ENCODE data around the gene DSCAM. TPM values are rescaled to one million over a fixed set of nuclear protein-coding genes. Genes with fewer than 3 reads are reported as not detected.

DSCAM gene
- total and polyA plus RNA-seq, 2 donors (not counting 1 experiment from before 2014, with no cell fraction given) = not detected

DNA sequence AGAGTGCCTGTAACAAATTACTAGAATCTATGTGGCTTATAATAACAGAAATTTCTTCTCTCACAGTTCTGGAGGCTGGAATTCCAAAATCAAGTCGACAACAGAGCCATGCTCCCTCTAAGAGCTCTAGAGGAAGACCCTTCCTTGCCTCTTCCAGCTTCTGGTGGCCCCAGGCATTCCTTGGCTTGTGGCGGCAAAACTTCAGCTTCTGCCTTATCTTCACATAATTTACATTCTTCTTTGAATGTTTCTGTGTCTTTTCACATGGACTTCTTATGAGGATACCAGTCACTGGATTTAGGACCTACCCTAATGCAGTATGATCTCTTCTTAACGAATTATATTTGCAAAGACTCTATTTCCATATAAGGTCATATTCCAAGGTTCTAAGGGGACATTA, 655.3 kb downstream of the DSCAM start:
- Histone ChIP-seq H3K27me3 (replicated peaks in 1 of 4; ENCODE audit: control extremely low read depth in 1 of 4, control insufficient read depth in 3 of 4, insufficient read depth in 4 of 4, low read length in 3 of 4) (no peaks in the 10 kb centered on the region), H3K4me3 (ENCODE audit: control extremely low read depth in 1 of 5, extremely low read depth in 1 of 5, insufficient read depth in 1 of 5, low read depth in 2 of 5, low read length in 4 of 5) (no peak overlapping the region), H3K4me1 (ENCODE audit: control insufficient read depth in 2 of 2, insufficient read depth in 2 of 2, low read length in 2 of 2) (no peaks in the 10 kb centered on the region), H3K27ac (ENCODE audit: low read length in 2 of 2) (no peak overlapping the region), H3K9ac (ENCODE audit: low read length) (no peak overlapping the region), H3K4me2 (replicated peaks; ENCODE audit: low read depth, low read length, poor library complexity, severe bottlenecking) (no peak overlapping the region), H2AFZ (ENCODE audit: insufficient read depth, low read depth, low read length, poor library complexity, severe bottlenecking) (no peak overlapping the region), H3K79me2 (ENCODE audit: control insufficient read depth, insufficient read depth, low read length) (no peaks in the 10 kb centered on the region), H3K9me3 (ENCODE audit: control extremely low read depth in 1 of 3, control insufficient read depth in 2 of 3, insufficient read depth in 1 of 3, low read length in 2 of 3) (peaks cover 0 to 8% (median 0%) of the 10 kb centered on the region in 3 donors), H4K20me1 (ENCODE audit: control insufficient read depth, insufficient read depth, low read length, poor library complexity, severe bottlenecking) (no peaks in the 10 kb centered on the region), H3K36me3 (replicated peaks in 1 of 2; ENCODE audit: control extremely low read depth in 1 of 2, control insufficient read depth in 1 of 2, extremely low read depth in 1 of 2, insufficient read depth in 2 of 2, low read length in 1 of 2) (no peaks in the 10 kb centered on the region)
- ChIA-PET CTCF (no interaction called here), POLR2A (no interaction called here)
- no peak for TF ChIP-seq EZH2 (IDR thresholded peaks at IDR 0.05; ENCODE audit: borderline replicate concordance, insufficient read depth, low read depth, low read length, poor library complexity, severe bottlenecking)
- TF ChIP-seq, protein P1, sequence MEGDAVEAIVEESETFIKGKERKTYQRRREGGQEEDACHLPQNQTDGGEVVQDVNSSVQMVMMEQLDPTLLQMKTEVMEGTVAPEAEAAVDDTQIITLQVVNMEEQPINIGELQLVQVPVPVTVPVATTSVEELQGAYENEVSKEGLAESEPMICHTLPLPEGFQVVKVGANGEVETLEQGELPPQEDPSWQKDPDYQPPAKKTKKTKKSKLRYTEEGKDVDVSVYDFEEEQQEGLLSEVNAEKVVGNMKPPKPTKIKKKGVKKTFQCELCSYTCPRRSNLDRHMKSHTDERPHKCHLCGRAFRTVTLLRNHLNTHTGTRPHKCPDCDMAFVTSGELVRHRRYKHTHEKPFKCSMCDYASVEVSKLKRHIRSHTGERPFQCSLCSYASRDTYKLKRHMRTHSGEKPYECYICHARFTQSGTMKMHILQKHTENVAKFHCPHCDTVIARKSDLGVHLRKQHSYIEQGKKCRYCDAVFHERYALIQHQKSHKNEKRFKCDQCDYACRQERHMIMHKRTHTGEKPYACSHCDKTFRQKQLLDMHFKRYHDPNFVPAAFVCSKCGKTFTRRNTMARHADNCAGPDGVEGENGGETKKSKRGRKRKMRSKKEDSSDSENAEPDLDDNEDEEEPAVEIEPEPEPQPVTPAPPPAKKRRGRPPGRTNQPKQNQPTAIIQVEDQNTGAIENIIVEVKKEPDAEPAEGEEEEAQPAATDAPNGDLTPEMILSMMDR (IDR thresholded peaks at IDR 0.05) = no peak
- 94% methylated on average over 2 of the region's 3 CpGs for WGBS (ENCODE audit: insufficient coverage)
- H3K27me3 Mint-ChIP-seq = no peaks in the 10 kb centered on the region
- no peaks in the 10 kb centered on the region for H3K9me3 Mint-ChIP-seq (ENCODE audit: insufficient read depth)
- DNase-seq (no peak), ATAC-seq (ENCODE audit: low read depth) (no peak)
- no peak overlapping the region for H3K27ac Mint-ChIP-seq
- intact Hi-C loops (cut with micrococcal nuclease) = no loop called here
- H3K4me3 Mint-ChIP-seq = no peak overlapping the region
- H3K4me1 Mint-ChIP-seq = no peaks in the 10 kb centered on the region

DNA sequence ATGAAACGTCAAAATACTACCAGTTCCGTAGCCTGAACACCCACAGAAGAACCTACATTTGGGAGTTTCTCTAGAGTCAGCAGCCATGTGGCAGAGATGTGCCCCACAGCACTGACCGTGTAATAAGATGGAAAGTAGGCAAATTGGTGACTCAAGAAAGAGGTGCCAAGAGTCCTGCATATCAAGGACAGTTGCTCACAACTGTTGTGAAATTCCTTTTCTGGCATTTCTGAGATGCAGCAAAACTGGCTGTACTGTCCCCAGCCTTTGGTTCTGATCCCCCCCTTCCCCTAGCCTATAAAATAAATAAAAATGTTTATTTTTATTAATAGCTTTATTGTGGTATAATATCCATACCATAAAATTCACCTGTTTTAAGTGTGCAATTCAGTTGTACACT, 655.8 kb downstream of the DSCAM start:
- CTCF ChIA-PET = no interaction called here
- no peak overlapping the region for H3K4me3 ChIP-seq (ENCODE audit: control extremely low read depth in 1 of 5, extremely low read depth in 1 of 5, insufficient read depth in 1 of 5, low read depth in 2 of 5, low read length in 4 of 5)
- Mint-ChIP-seq H3K9me3 (ENCODE audit: insufficient read depth) (no peaks in the 10 kb centered on the region), H3K4me3 (no peak overlapping the region), H3K27ac (no peak overlapping the region), H3K27me3 (no peaks in the 10 kb centered on the region), H3K4me1 (no peaks in the 10 kb centered on the region)
- ATAC-seq (ENCODE audit: low read depth) = no peak
- DNase-seq = no peak
- H3K4me2 ChIP-seq (replicated peaks; ENCODE audit: low read depth, low read length, poor library complexity, severe bottlenecking) = no peak overlapping the region
- H3K9ac ChIP-seq (ENCODE audit: low read length) = no peak overlapping the region
- TF ChIP-seq, protein P1 (IDR thresholded peaks at IDR 0.05) = no peak
- no peak for TF ChIP-seq EZH2 (IDR thresholded peaks at IDR 0.05; ENCODE audit: borderline replicate concordance, insufficient read depth, low read depth, low read length, poor library complexity, severe bottlenecking)
- no peaks in the 10 kb centered on the region for H4K20me1 ChIP-seq (ENCODE audit: control insufficient read depth, insufficient read depth, low read length, poor library complexity, severe bottlenecking)
- 75% methylated on average over 2 of the region's 3 CpGs for WGBS (ENCODE audit: insufficient coverage)
- no peaks in the 10 kb centered on the region for H3K4me1 ChIP-seq (ENCODE audit: control insufficient read depth in 2 of 2, insufficient read depth in 2 of 2, low read length in 2 of 2)
- intact Hi-C loops (cut with micrococcal nuclease) = no loop called here
- H3K79me2 ChIP-seq (ENCODE audit: control insufficient read depth, insufficient read depth, low read length) = no peaks in the 10 kb centered on the region
- POLR2A ChIA-PET = no interaction called here
- H2AFZ ChIP-seq (ENCODE audit: insufficient read depth, low read depth, low read length, poor library complexity, severe bottlenecking) = no peak overlapping the region
- H3K9me3 ChIP-seq (ENCODE audit: control extremely low read depth in 1 of 3, control insufficient read depth in 2 of 3, insufficient read depth in 1 of 3, low read length in 2 of 3) = peaks cover 0 to 10% (median 0%) of the 10 kb centered on the region in 3 donors
- H3K27ac ChIP-seq (ENCODE audit: low read length in 2 of 2) = no peak overlapping the region
- H3K27me3 ChIP-seq (replicated peaks in 1 of 4; ENCODE audit: control extremely low read depth in 1 of 4, control insufficient read depth in 3 of 4, insufficient read depth in 4 of 4, low read length in 3 of 4) = no peaks in the 10 kb centered on the region
- no peaks in the 10 kb centered on the region for H3K36me3 ChIP-seq (replicated peaks in 1 of 2; ENCODE audit: control extremely low read depth in 1 of 2, control insufficient read depth in 1 of 2, extremely low read depth in 1 of 2, insufficient read depth in 2 of 2, low read length in 1 of 2)
